ENCODE measurements around the gene HMGN1. TPM values are rescaled to one million over a fixed set of nuclear protein-coding genes. Genes with fewer than 3 reads are reported as not detected.

The HMGN1 gene
- total RNA-seq, 2 experiments from 2014 or later: 415 to 416 TPM

GRCh38 chr21:39388811-39389155, 39.9 kb upstream of the HMGN1 start:
- H3K9me3 Mint-ChIP-seq: no peaks in the 10 kb centered on the region
- CTCF ChIA-PET: interaction anchor here (1.8 kb wide), 1 partner anchor 8 kb away, joined by 7 read pairs; no protein-coding TSS in a partner anchor
- ATAC-seq (no peak), DNase-seq (no peak)
- no peak for TF ChIP-seq CTCF (IDR thresholded peaks at IDR 0.05)
- H3K4me1 Mint-ChIP-seq (ENCODE audit: low read depth): peaks cover 34% of the 10 kb centered on the region
- intact Hi-C loops (cut with micrococcal nuclease): loop anchor here (5.0 to 10.0 kb wide), 3 partner anchors 41 to 204 kb away; partner anchors contain the start of genes BRWD1, HMGN1 and PSMG1
- H3K36me3 Mint-ChIP-seq (ENCODE audit: low read depth): peaks cover 10% of the 10 kb centered on the region
- no peaks in the 10 kb centered on the region for H3K27me3 Mint-ChIP-seq
- POLR2A ChIA-PET: no interaction called here
- H3K27ac Mint-ChIP-seq: no peak overlapping the region
- H3K4me3 Mint-ChIP-seq: peak overlapping the region; percentile 77

GRCh38 chr21:39388038-39388810, 39.3 kb upstream of the HMGN1 start:
- TF ChIP-seq CTCF (IDR thresholded peaks at IDR 0.05): peak; percentile 98

GRCh38 chr21:39387461-39388037, 38.7 kb upstream of the HMGN1 start:
- intact Hi-C loops (cut with micrococcal nuclease): loop anchor here (5.0 to 10.0 kb wide), 3 partner anchors 40 to 203 kb away; partner anchors contain the start of genes BRWD1, HMGN1 and PSMG1
- H3K27me3 Mint-ChIP-seq: no peaks in the 10 kb centered on the region
- H3K36me3 Mint-ChIP-seq (ENCODE audit: low read depth): peaks cover 3% of the 10 kb centered on the region
- CTCF ChIA-PET: interaction anchor here (0.7 to 1.8 kb wide), 14 partner anchors 9 to 656 kb away, joined by 3 to 7 read pairs (median 4); partner anchors contain the start of genes BRWD1 and PSMG1
- POLR2A ChIA-PET: interaction anchor here (0.6 to 4.3 kb wide), 6 partner anchors 10 to 291 kb away, joined by 3 to 31 read pairs (median 5); partner anchors contain the start of genes BRWD1, HMGN1 and PSMG1
- peak overlapping the region; percentile 77 for H3K4me3 Mint-ChIP-seq
- no peaks in the 10 kb centered on the region for H3K9me3 Mint-ChIP-seq
- DNase-seq (peak; percentile 94), ATAC-seq (peak; percentile 62)
- peak overlapping the region; percentile 92 for H3K27ac Mint-ChIP-seq
- no peak for TF ChIP-seq CTCF (IDR thresholded peaks at IDR 0.05)
- H3K4me1 Mint-ChIP-seq (ENCODE audit: low read depth): peaks cover 34% of the 10 kb centered on the region

More at GRCh38 chr21:39388038-39388810, 39.3 kb upstream of the HMGN1 start:
- DNase-seq (peak; percentile 93), ATAC-seq (peak; percentile 75)
- Mint-ChIP-seq H3K4me3 (peak overlapping the region; percentile 77), H3K4me1 (ENCODE audit: low read depth) (peaks cover 34% of the 10 kb centered on the region), H3K36me3 (ENCODE audit: low read depth) (peaks cover 9% of the 10 kb centered on the region), H3K9me3 (no peaks in the 10 kb centered on the region), H3K27me3 (no peaks in the 10 kb centered on the region), H3K27ac (peak overlapping the region; percentile 92)
- ChIA-PET CTCF (interaction anchor here (0.7 to 1.8 kb wide), 11 partner anchors 9 to 205 kb away, joined by 3 to 7 read pairs (median 4); partner anchors contain the start of genes BRWD1 and PSMG1), POLR2A (interaction anchor here (0.8 to 4.3 kb wide), 4 partner anchors 39 to 292 kb away, joined by 3 to 31 read pairs (median 6); partner anchors contain the start of genes BRWD1, HMGN1 and PSMG1)
- intact Hi-C loops (cut with micrococcal nuclease): loop anchor here (5.0 to 10.0 kb wide), 3 partner anchors 41 to 203 kb away; partner anchors contain the start of genes BRWD1, HMGN1 and PSMG1

- Mint-ChIP-seq H3K27me3 (no peaks in the 10 kb centered on the region), H3K4me3 (peak overlapping the region; percentile 77), H3K4me1 (ENCODE audit: low read depth) (peaks cover 37% of the 10 kb centered on the region), H3K9me3 (no peaks in the 10 kb centered on the region), H3K27ac (peak overlapping the region; percentile 92), H3K36me3 (ENCODE audit: low read depth) (no peaks in the 10 kb centered on the region)
- no peak for TF ChIP-seq CTCF (IDR thresholded peaks at IDR 0.05)
- ChIA-PET CTCF (interaction anchor here (0.7 to 1.6 kb wide), 5 partner anchors 13 to 203 kb away, joined by 3 to 5 read pairs (median 4); partner anchors contain the start of gene PSMG1), POLR2A (interaction anchor here (0.9 to 4.3 kb wide), 4 partner anchors 37 to 204 kb away, joined by 6 to 31 read pairs (median 8); partner anchors contain the start of genes BRWD1, HMGN1 and PSMG1)
- no peak for DNase-seq
- ATAC-seq: no peak
- intact Hi-C loops (cut with micrococcal nuclease): loop anchor here (5.0 to 10.0 kb wide), 3 partner anchors 40 to 202 kb away; partner anchors contain the start of genes BRWD1, HMGN1 and PSMG1
Measured at GRCh38 chr21:39386899-39387298, 38.0 kb upstream of the HMGN1 start.

Data from activated CD8-positive, alpha-beta T cell treated with anti-CD3 and anti-CD28 coated beads for 36 hours (primary cell).